Subcutaneous abdominal adipose tissue (tissue), 5 donors: Measurements from ENCODE around the gene SS18L1.

Experiments used
- H3K27ac ChIP-seq: one replicate; pipeline ENCODE4 v1.7.0; 2013; ENCODE audit warnings: low read depth, mild to moderate bottlenecking, inconsistent platforms, low read length, moderate library complexity
- H3K27me3 ChIP-seq, 5 donors: one replicate each; pipeline ENCODE4 v1.7.0; 2013; ENCODE audit warnings: low read length in 5 of 5, inconsistent platforms in 1 of 5; ENCODE audit not compliant: control insufficient read depth in 5 of 5, insufficient read depth in 4 of 5
- H3K36me3 ChIP-seq, 5 donors: one replicate each; pipeline ENCODE4 v1.7.0; 2013; ENCODE audit warnings: low read length in 5 of 5; ENCODE audit not compliant: control insufficient read depth in 5 of 5, insufficient read depth in 5 of 5
- H3K4me1 ChIP-seq, 5 donors: one replicate each; pipeline ENCODE4 v1.7.0; 2013; ENCODE audit warnings: low read length in 5 of 5, mild to moderate bottlenecking in 3 of 5, moderate library complexity in 1 of 5; ENCODE audit not compliant: control insufficient read depth in 5 of 5, insufficient read depth in 5 of 5
- H3K4me3 ChIP-seq, 5 donors: one replicate each; pipeline ENCODE4 v1.7.0; 2013; ENCODE audit warnings: low read length in 5 of 5, low read depth in 1 of 5
- H3K9ac ChIP-seq, 5 donors: one replicate each; pipeline ENCODE4 v1.7.0; 2013; ENCODE audit warnings: low read length in 5 of 5, mild to moderate bottlenecking in 4 of 5, moderate library complexity in 3 of 5
- H3K9me3 ChIP-seq, 5 donors: one replicate each; pipeline ENCODE4 v1.7.0; 2013; ENCODE audit warnings: low read length in 5 of 5; ENCODE audit not compliant: control insufficient read depth in 5 of 5
- donor health status: healthy.
- donor health status: healthy.
- donor health status: healthy.
- donor health status: healthy.
- donor health status: healthy.

Gene SS18L1

GRCh38 chr20:62151225-62151624, 7.7 kb downstream of the SS18L1 start:
- Histone ChIP-seq H3K9ac (no peak overlapping the region), H3K27me3 (no peaks in the 10 kb centered on the region), H3K4me1 (peaks cover 0 to 18% (median 5%) of the 10 kb centered on the region in 5 donors), H3K27ac (no peak overlapping the region), H3K9me3 (peaks cover 0 to 3% (median 0%) of the 10 kb centered on the region in 5 donors), H3K36me3 (peaks cover 0 to 25% (median 11%) of the 10 kb centered on the region in 5 donors), H3K4me3 (no peak overlapping the region)

GRCh38 chr20:62151835-62152364, 8.3 kb downstream of the SS18L1 start:
- Histone ChIP-seq H3K27me3 (no peaks in the 10 kb centered on the region), H3K9ac (no peak overlapping the region), H3K4me1 (peaks cover 5 to 21% (median 10%) of the 10 kb centered on the region in 5 donors), H3K27ac (no peak overlapping the region), H3K4me3 (no peak overlapping the region), H3K9me3 (peaks cover 0 to 3% (median 0%) of the 10 kb centered on the region in 5 donors), H3K36me3 (peaks cover 0 to 25% (median 11%) of the 10 kb centered on the region in 5 donors)

GRCh38 chr20:62155428-62156253, 12.1 kb downstream of the SS18L1 start:
- no peaks in the 10 kb centered on the region for H3K27me3 ChIP-seq
- peaks cover 0 to 3% (median 0%) of the 10 kb centered on the region in 5 donors for H3K9me3 ChIP-seq
- no peak overlapping the region for H3K27ac ChIP-seq
- H3K4me1 ChIP-seq: peaks cover 5 to 13% (median 6%) of the 10 kb centered on the region in 5 donors
- no peak overlapping the region for H3K9ac ChIP-seq
- H3K36me3 ChIP-seq: peaks cover 0 to 39% (median 13%) of the 10 kb centered on the region in 5 donors
- H3K4me3 ChIP-seq: no peak overlapping the region

- H3K27me3 ChIP-seq: no peaks in the 10 kb centered on the region
Measured at GRCh38 chr20:62156254-62156556, 12.6 kb downstream of the SS18L1 start.

GRCh38 chr20:62156592-62157386, 13.2 kb downstream of the SS18L1 start:
- Histone ChIP-seq H3K9ac (peak overlapping the region in 1 of 5 donors; percentile 44), H3K27ac (no peak overlapping the region), H3K36me3 (peaks cover 0 to 51% (median 24%) of the 10 kb centered on the region in 5 donors), H3K27me3 (no peaks in the 10 kb centered on the region), H3K9me3 (peaks cover 0 to 3% (median 0%) of the 10 kb centered on the region in 5 donors), H3K4me3 (no peak overlapping the region), H3K4me1 (peaks cover 5 to 13% (median 6%) of the 10 kb centered on the region in 5 donors)

More at GRCh38 chr20:62156254-62156556, 12.6 kb downstream of the SS18L1 start:
- Histone ChIP-seq H3K27ac (no peak overlapping the region), H3K9ac (peak overlapping the region in 1 of 5 donors; percentile 44), H3K9me3 (peaks cover 0 to 3% (median 0%) of the 10 kb centered on the region in 5 donors), H3K4me3 (no peak overlapping the region), H3K4me1 (peaks cover 5 to 13% (median 6%) of the 10 kb centered on the region in 5 donors), H3K36me3 (peaks cover 0 to 45% (median 18%) of the 10 kb centered on the region in 5 donors)

GRCh38 chr20:62157387-62158087, 14.0 kb downstream of the SS18L1 start:
- peaks cover 5 to 9% (median 6%) of the 10 kb centered on the region in 5 donors for H3K4me1 ChIP-seq
- no peak overlapping the region for H3K9ac ChIP-seq
- H3K9me3 ChIP-seq: peaks cover 0 to 3% (median 0%) of the 10 kb centered on the region in 5 donors
- no peak overlapping the region for H3K27ac ChIP-seq
- H3K4me3 ChIP-seq: no peak overlapping the region
- H3K27me3 ChIP-seq: no peaks in the 10 kb centered on the region
- H3K36me3 ChIP-seq: peaks cover 0 to 57% (median 25%) of the 10 kb centered on the region in 5 donors

- no peaks in the 10 kb centered on the region for H3K27me3 ChIP-seq
- H3K4me1 ChIP-seq: peaks cover 5 to 9% (median 6%) of the 10 kb centered on the region in 5 donors
- no peak overlapping the region for H3K9ac ChIP-seq
- peaks cover 0 to 2% (median 0%) of the 10 kb centered on the region in 5 donors for H3K9me3 ChIP-seq
- H3K4me3 ChIP-seq: no peak overlapping the region
- peaks cover 0 to 61% (median 30%) of the 10 kb centered on the region in 5 donors for H3K36me3 ChIP-seq
- no peak overlapping the region for H3K27ac ChIP-seq
Measured at GRCh38 chr20:62158088-62158400, 14.5 kb downstream of the SS18L1 start.

GRCh38 chr20:62158541-62158940, 15.0 kb downstream of the SS18L1 start:
- no peaks in the 10 kb centered on the region for H3K9me3 ChIP-seq
- no peak overlapping the region for H3K4me3 ChIP-seq
- no peaks in the 10 kb centered on the region for H3K27me3 ChIP-seq
- no peak overlapping the region for H3K27ac ChIP-seq
- peaks cover 4 to 9% (median 6%) of the 10 kb centered on the region in 5 donors for H3K4me1 ChIP-seq
- peaks cover 0 to 61% (median 31%) of the 10 kb centered on the region in 5 donors for H3K36me3 ChIP-seq
- no peak overlapping the region for H3K9ac ChIP-seq

- Histone ChIP-seq H3K36me3 (peaks cover 0 to 66% (median 35%) of the 10 kb centered on the region in 5 donors), H3K27ac (no peak overlapping the region), H3K4me3 (no peak overlapping the region)
Measured at GRCh38 chr20:62159052-62159451, 15.5 kb downstream of the SS18L1 start.

More at GRCh38 chr20:62159052-62159451, 15.5 kb downstream of the SS18L1 start:
- Histone ChIP-seq H3K9ac (no peak overlapping the region), H3K27me3 (no peaks in the 10 kb centered on the region), H3K9me3 (no peaks in the 10 kb centered on the region), H3K4me1 (peaks cover 1 to 9% (median 6%) of the 10 kb centered on the region in 5 donors)
